HG03558 (cell line): ENCODE measurements around the gene DYNLL1.
"Not testable (repeated sequence)": the region's sequence is repeated elsewhere in the genome, so short reads cannot be mapped to it uniquely, and the experiment has no call there.

Experiments
- ATAC-seq: cut with Tn5 transposase; IDR thresholded peaks from one replicate; pipeline ENCODE4 v1.9.1; 2021; ENCODE audit warnings: moderate number of reproducible peaks; ENCODE audit not compliant: unreplicated experiment; ENCODE audit errors: extremely low read depth

The DYNLL1 gene

GRCh38 chr12:120473807-120474615 lies 21.9 kb upstream of the DYNLL1 start:
- no peak for ATAC-seq

DNA sequence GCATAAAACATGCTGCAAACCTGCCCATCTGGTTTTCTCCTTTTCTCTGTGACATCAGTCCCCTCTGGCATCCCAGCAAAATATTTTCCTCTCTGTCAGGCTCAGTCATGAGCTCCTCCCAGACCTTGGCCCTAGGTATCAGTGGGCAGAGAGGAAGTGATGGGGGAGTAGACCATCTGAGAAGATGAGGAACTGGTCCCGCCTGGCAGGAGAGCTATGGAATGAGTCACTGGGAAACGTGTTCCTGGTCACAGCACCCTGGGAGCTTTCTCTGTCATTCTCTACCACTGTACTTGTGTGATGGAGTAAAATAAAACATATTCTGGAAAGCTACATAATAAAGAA lies 21.3 kb upstream of the DYNLL1 start:
- ATAC-seq: no peak

DNA sequence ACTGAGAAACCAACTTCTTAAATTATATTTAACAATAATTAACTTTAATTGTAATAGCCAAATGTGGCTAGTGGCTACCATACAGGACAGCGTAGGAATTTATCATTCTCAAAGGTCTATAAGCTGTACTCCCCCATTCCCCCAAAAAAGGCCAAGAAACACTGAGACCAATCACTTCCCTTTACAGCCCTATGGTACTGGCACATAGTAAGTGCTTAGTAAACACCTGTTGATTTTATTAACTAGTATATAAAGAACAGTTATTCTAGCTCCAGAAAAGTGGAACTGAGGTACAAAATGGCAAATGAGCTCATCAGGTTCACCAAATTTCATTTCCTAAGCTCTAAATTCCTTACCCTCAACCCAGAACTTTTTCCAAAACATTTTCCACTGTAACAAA lies 20.3 kb upstream of the DYNLL1 start:
- ATAC-seq: no peak

DNA sequence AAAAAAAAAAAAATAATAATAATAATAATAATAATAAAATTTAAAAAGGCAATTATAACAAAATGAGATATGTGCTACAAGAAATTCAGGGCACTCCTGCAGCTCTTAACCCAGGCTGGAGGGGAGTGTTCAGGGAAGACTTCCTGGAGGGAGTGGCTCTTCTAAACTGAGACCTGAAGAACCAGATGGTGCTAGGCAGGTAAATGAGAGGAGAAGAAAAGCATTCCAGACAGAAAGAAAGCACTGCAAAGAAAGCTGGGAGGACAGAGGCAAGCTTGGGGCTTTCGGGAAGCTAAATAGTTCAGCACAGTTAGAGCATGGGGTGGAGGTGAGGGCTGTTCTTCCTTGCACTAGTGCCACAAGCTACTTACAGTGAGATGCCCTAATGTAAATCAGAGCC lies 16.5 kb upstream of the DYNLL1 start:
- ATAC-seq: no peak

DNA sequence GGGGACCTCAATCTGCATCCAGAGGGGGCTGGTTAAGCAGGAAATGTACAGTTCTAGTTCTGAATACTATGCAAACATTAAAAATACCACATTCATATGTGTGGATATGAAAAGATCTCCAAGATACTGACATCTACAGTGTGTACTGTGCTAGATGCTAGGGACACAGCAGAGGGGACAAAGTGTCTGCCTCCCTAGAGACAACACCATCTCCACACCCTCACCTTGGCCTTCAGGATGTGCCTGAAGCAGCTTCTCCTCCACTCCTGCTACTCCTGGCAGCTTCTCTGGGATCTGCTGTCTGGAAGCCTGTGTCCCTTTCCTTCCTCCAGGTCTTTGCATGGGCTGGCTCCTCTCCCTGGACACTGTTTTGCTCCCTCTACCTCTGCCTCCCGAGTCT lies 15.7 kb upstream of the DYNLL1 start:
- ATAC-seq: no peak

- no peak for ATAC-seq
Measured at GRCh38 chr12:120481022-120481767, 14.7 kb upstream of the DYNLL1 start.

DNA sequence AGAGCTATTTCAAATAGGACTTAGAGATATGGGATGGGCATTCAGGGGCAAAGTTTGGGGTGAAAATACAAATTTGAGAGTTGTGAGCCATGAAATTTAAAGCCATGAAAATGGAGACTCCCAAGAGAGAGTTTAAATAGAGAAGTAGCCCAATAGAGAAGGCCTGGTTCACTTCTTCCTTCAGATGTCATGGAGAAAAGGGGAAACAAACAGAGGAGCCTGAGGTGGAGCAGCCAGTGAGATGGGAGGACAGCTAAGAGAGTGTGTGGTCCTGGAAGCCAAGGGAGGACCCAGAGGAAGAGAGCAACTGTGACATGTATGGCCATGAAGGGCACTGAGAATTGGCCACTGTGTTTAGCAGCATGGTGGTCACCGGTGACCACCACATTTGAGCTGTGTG lies 12.3 kb upstream of the DYNLL1 start:
- no peak for ATAC-seq

GRCh38 chr12:120485961-120486881 lies 9.7 kb upstream of the DYNLL1 start:
- no peak for ATAC-seq

- ATAC-seq: not testable (repeated sequence)
Measured at GRCh38 chr12:120487552-120487951, 8.4 kb upstream of the DYNLL1 start.

DNA sequence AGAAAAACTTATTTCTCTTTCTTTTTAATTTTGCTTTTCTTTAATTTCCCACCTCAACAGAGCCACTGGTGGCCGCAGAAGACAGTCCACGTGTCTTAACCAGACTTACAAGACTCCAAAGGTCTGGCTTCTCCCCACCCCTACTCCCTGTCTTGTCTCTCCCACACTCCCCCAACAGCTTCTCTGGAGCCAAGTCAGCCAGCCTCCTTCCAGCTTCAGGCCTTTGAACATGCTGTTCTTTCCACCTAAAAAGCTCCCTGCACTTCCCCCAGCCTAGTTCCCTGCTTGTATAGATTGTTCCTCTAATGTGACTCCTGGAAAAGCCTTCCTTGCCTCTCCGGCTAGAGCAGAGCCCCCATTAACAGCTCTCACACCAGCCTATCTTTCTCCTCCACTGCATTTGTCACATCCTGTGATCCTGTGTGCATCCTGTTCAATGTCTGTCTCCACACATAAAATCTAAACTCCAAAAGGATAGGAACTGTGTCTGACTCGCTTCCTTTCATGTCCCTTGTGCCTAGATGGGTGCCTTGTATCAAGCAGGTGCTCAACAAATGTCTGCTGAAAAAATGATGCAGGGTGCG lies 7.8 kb upstream of the DYNLL1 start:
- ATAC-seq: no peak

GRCh38 chr12:120489018-120489417 lies 6.9 kb upstream of the DYNLL1 start:
- ATAC-seq: no peak

GRCh38 chr12:120490325-120490724 lies 5.6 kb upstream of the DYNLL1 start:
- ATAC-seq: no peak

DNA sequence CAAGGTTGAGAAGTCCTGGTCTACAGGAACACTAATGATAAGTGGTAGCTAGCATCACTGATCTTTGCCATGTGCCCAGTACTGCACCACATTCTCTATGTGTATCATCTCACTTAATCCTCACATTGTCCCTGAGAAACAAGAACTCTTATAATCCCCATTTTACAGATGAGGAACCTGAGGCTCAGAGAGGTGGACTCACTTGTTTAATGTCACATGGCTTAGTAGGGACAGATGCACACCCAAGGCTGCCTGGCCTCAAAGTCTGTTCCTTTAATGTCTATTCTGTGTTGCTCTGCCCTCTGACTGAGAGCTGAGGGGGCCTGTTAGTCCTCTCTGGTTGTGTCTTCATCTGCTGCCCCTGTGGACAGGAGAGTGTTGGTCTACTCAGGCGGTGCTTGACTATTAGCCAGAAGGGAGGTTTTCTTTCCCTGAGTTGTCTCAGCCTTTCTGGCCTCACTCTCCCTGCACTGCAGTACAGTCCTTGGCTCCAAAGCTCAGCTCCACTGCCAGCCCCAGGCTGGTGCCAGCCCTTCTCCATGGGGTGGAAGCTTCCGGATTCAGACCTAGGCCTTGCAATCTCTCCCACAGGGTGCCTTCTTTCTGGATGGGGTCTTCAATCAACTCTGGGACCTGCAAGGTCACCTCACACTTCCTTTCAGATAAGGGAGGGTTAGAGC lies 4.9 kb upstream of the DYNLL1 start:
- no peak for ATAC-seq

DNA sequence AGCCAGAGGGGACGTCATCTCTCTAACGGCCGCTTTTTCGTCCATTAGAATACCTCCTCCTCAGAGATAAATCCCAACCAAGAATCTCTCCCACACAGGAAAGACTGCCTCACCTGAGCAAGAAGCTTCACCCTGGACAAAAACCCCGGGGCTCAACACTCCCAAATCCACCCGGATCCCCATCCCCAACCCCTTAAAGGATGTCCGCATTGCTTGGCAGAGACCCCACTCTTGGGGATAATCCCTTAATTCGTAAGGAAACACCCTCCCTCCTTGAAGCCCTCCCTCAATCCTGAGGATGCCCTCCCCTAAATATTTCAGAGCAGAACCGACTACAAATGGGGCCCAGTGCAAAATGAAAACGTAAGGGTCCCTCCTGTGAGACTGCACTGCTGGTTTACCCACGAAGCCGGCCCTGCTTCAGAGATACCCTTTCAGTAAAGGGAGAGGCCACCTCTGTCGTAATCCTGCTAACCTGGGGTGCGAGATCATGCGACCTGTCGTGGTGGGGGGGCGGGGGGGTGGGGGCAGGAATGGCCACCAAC lies 655 bp upstream of the DYNLL1 start:
- ATAC-seq: no peak

DNA sequence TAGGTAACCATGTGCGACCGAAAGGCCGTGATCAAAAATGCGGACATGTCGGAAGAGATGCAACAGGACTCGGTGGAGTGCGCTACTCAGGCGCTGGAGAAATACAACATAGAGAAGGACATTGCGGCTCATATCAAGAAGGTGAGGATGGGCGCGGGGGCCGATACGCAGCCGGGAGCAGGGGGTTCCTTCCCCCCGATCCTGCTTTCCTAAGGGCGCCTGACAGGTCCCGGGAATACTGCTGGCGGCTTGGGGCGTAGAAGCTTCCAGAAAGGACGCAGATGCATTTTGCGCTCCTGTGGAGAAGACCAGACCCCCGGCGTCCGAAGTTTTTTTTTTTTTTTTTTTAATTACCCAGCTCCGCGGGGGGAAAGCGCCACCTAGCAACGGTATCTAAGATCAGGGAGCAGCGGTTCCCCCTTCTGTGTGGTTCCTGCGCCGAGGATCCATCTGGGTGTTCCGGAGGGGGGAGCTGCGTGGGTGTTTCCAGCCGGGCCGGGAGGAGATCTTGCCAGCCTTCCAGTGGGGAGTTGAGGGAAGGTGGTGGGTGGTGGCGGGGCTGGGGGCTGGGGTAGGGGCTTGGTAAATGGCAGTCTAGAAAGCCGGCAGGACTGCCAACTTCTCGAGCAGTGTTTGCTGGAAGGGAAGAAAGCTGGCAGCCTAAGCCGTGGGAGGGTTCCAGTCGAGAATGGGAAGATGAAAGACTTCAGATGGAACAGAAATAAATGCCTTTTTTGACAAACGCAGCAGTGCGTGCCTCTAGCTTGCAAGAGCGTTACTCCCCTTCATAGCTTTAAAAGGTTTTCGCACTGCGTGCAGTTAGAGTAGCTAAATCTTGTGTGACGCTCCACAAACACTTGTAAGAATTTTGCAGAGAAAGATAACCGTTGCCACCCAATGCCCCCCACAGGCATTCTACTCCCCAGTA lies 764 bp downstream of the DYNLL1 start:
- no peak for ATAC-seq

GRCh38 chr12:120497524-120498150 lies 1.7 kb downstream of the DYNLL1 start:
- no peak for ATAC-seq

DNA sequence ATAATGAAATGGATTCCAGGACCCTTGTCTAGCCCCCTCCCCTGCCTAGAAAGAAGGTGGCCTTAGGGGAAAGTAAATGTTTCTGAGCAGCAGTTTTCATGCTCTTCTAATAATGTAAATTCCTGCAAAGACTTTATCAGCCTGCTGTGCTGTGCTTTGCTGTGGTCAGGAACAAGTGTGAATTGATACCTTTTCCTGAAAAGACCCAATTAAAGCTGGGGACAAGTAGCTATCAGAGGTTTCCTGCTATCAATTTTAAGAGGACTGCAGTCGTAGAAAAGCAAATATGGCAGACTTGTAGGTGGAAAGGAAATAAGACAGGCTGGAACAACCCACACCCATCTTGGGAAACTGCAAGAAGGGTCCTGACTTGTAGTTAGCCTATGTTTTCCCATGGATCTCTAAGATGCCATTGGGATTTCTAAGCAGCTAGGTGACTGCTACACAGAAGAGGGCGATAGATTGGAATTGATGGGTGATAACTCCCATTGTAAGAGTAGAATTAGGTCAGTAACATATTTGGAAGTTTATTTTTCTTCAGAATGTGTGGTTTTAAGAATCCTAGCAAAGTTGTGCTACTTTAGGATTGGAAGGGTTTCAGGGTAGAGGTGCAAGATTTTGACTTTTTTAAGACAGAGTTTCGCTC lies 3.1 kb downstream of the DYNLL1 start:
- ATAC-seq: no peak

GRCh38 chr12:120500581-120500980 lies 4.7 kb downstream of the DYNLL1 start:
- ATAC-seq: no peak
